Anterior cingulate cortex (tissue), 58 donors: ENCODE data around the gene TEDC1.
"Not testable (repeated sequence)": the region's sequence is repeated elsewhere in the genome, so short reads cannot be mapped to it uniquely, and the experiment has no call there.

Experiments used
- DNase-seq, 58 donors: peaks; one replicate each; lab custom pipeline; 2025; lab: John Stamatoyannopoulos, UW

TEDC1 gene

GRCh38 chr14:105533811-105534498 lies 42.9 kb downstream of the TEDC1 start:
- DNase-seq, result no peak

- DNase-seq, result no peak
Measured at GRCh38 chr14:105534586-105534985, 43.5 kb downstream of the TEDC1 start.

GRCh38 chr14:105536051-105536450 lies 45.0 kb downstream of the TEDC1 start:
- no peak for DNase-seq

GRCh38 chr14:105536691-105537579 lies 45.9 kb downstream of the TEDC1 start:
- no peak for DNase-seq

- DNase-seq, result peak in 10 of 58 donors; percentile 7 to 71 (median 24)
Measured at GRCh38 chr14:105537580-105538474, 46.8 kb downstream of the TEDC1 start.

- no peak for DNase-seq
Measured at GRCh38 chr14:105538481-105539049, 47.5 kb downstream of the TEDC1 start.

GRCh38 chr14:105540811-105541210 lies 49.8 kb downstream of the TEDC1 start:
- no peak for DNase-seq

GRCh38 chr14:105541218-105541875 lies 50.3 kb downstream of the TEDC1 start:
- DNase-seq, result no peak

GRCh38 chr14:105545676-105546075 lies 54.6 kb downstream of the TEDC1 start:
- DNase-seq, result not testable (repeated sequence)

- DNase-seq, result not testable (repeated sequence)
Measured at GRCh38 chr14:105546410-105546809, 55.4 kb downstream of the TEDC1 start.

- DNase-seq, result not testable (repeated sequence)
Measured at GRCh38 chr14:105547072-105547471, 56.0 kb downstream of the TEDC1 start.

- DNase-seq, result no peak
Measured at GRCh38 chr14:105547741-105548169, 56.7 kb downstream of the TEDC1 start.
